Panc1 (cell line): ENCODE results near the gene EDDM3A. TPM values are rescaled to one million over a fixed set of nuclear protein-coding genes. Genes with fewer than 3 reads are reported as not detected.

ENCODE experiments used
- total RNA-seq: library from RNA; stranded (reverse); gene quantifications from one replicate; pipeline ENCODE4 v1.2.1, GENCODE V29; 2021; ENCODE audit not compliant: unreplicated experiment

The EDDM3A gene
- total RNA-seq, 1 experiment from 2014 or later, result not detected

Other genes starting within 250 kb of the EDDM3A start
- 0.64 TPM for gene RNASE10, start 240.3 kb upstream of the EDDM3A start, total RNA-seq
- not detected for gene RNASE9, start 184.8 kb upstream of the EDDM3A start, total RNA-seq
- gene RNASE11, start 157.9 kb upstream of the EDDM3A start, total RNA-seq, result not detected
- not detected for gene RNASE12, start 154.5 kb upstream of the EDDM3A start, total RNA-seq
- gene OR6S1, start 104.2 kb upstream of the EDDM3A start, total RNA-seq, result not detected
- 3.3 TPM for gene RNASE4, start 61.3 kb upstream of the EDDM3A start, total RNA-seq
- 1.9 TPM for gene ANG, start 57.1 kb upstream of the EDDM3A start, total RNA-seq
- not detected for gene EDDM3B, start 22.5 kb downstream of the EDDM3A start, total RNA-seq
- not detected for gene RNASE6, start 35.4 kb downstream of the EDDM3A start, total RNA-seq
- 0.69 TPM for gene RNASE1, start 57.0 kb downstream of the EDDM3A start, total RNA-seq
- not detected for gene RNASE3, start 145.5 kb downstream of the EDDM3A start, total RNA-seq
- gene RNASE2, start 209.6 kb downstream of the EDDM3A start, total RNA-seq, result not detected
- gene METTL17, start 244.1 kb downstream of the EDDM3A start, total RNA-seq, result 39.6 TPM